ENCODE measurements around the gene SMPD4. TPM values are rescaled to one million over a fixed set of nuclear protein-coding genes. Genes with fewer than 3 reads are reported as not detected.
"Not testable (repeated sequence)": the region's sequence is repeated elsewhere in the genome, so short reads cannot be mapped to it uniquely, and the experiment has no call there.

The SMPD4 gene, protein sequence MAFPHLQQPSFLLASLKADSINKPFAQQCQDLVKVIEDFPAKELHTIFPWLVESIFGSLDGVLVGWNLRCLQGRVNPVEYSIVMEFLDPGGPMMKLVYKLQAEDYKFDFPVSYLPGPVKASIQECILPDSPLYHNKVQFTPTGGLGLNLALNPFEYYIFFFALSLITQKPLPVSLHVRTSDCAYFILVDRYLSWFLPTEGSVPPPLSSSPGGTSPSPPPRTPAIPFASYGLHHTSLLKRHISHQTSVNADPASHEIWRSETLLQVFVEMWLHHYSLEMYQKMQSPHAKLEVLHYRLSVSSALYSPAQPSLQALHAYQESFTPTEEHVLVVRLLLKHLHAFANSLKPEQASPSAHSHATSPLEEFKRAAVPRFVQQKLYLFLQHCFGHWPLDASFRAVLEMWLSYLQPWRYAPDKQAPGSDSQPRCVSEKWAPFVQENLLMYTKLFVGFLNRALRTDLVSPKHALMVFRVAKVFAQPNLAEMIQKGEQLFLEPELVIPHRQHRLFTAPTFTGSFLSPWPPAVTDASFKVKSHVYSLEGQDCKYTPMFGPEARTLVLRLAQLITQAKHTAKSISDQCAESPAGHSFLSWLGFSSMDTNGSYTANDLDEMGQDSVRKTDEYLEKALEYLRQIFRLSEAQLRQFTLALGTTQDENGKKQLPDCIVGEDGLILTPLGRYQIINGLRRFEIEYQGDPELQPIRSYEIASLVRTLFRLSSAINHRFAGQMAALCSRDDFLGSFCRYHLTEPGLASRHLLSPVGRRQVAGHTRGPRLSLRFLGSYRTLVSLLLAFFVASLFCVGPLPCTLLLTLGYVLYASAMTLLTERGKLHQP
- 16.2 and 19.9 TPM in 2 replicates for total RNA-seq (2012; rRNA removed)

DNA sequence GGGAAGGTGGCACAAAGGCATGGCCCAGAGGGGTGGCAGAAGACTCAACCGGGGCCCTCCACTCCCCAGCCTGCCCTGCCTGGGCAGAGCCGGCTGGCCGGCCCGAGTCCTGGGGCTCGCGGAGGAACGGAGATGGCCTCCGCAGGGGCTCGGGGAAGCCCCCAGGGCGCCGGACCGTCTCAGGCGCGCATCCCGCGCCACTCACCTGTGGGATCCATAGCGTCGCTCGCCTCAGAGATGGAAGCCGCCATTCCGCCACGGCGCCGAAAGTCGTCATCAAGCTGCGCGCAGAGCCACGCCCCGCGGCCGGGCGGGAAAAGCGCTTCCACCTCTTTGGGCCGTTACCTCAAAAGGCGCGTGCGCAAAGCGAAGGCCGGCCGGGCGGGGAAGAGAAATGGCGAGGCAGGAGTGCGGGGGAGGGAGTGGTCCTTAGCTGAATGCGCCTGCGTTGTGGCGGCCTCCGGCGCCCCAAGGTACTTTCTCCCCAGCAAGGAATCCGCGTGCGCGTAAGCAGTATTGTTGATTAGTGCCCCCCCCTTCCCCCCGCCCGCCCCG, at the start of gene SMPD4:
Gene SMPD4, minus strand, starts transcription at position 278 of the 555 bp plus-strand sequence. CDS start 5,010 bp downstream, outside the sequence.
- Histone ChIP-seq H3K36me3 (ENCODE audit: insufficient read depth, low read length) (peaks cover 5% of the 10 kb centered on the region), H3K4me3 (ENCODE audit: low read length) (peak within 1 kb of the TSS; percentile 100), H3K9me3 (replicated peaks; ENCODE audit: low read length) (no peaks in the 10 kb centered on the region), H3K9ac (ENCODE audit: low read depth, low read length) (peak within 1 kb of the TSS; percentile 98), H3K4me1 (ENCODE audit: control insufficient read depth, insufficient read depth, low read length) (peaks cover 9% of the 10 kb centered on the region), H3K4me2 (ENCODE audit: low read length) (peak within 1 kb of the TSS; percentile 90), H3K27me3 (ENCODE audit: control insufficient read depth, insufficient read depth, low read length) (no peaks in the 10 kb centered on the region)

- H3K36me3 ChIP-seq (ENCODE audit: insufficient read depth, low read length); H3K4me2 ChIP-seq (ENCODE audit: low read length); H3K4me1 ChIP-seq (ENCODE audit: control insufficient read depth, insufficient read depth, low read length); H3K27me3 ChIP-seq (ENCODE audit: control insufficient read depth, insufficient read depth, low read length); H3K9me3 ChIP-seq (replicated peaks; ENCODE audit: low read length); H3K4me3 ChIP-seq (ENCODE audit: low read length); H3K9ac ChIP-seq (ENCODE audit: low read depth, low read length): not testable (repeated sequence)
Measured at GRCh38 chr2:130230907-130231306, 49.5 kb upstream of the SMPD4 start.

DNA sequence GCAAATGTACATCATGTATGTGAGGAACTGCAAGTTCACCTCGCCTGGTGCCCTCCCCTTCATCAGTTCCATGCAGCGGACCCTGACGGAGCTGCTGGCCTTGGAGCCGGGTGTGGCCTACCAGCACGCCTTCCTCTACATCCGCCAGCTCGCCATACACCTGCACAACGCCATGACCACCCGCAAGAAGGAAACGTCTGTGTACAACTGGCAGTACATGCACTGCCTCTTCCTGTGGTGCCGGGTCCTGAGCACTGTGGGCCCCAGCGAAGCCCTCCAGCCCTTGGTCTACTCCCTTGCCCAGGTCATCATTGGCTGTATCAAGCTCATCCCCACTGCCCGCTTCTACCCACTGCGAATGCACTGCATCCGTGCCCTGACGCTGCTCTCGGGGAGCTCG, 49.0 kb upstream of the SMPD4 start:
- not testable (repeated sequence) for H3K9me3 ChIP-seq (replicated peaks; ENCODE audit: low read length); H3K27me3 ChIP-seq (ENCODE audit: control insufficient read depth, insufficient read depth, low read length); H3K36me3 ChIP-seq (ENCODE audit: insufficient read depth, low read length); H3K9ac ChIP-seq (ENCODE audit: low read depth, low read length); H3K4me2 ChIP-seq (ENCODE audit: low read length); H3K4me3 ChIP-seq (ENCODE audit: low read length); H3K4me1 ChIP-seq (ENCODE audit: control insufficient read depth, insufficient read depth, low read length)

GRCh38 chr2:130229161-130229510, 47.7 kb upstream of the SMPD4 start:
- not testable (repeated sequence) for H3K27me3 ChIP-seq (ENCODE audit: control insufficient read depth, insufficient read depth, low read length); H3K4me2 ChIP-seq (ENCODE audit: low read length); H3K36me3 ChIP-seq (ENCODE audit: insufficient read depth, low read length); H3K4me1 ChIP-seq (ENCODE audit: control insufficient read depth, insufficient read depth, low read length); H3K9me3 ChIP-seq (replicated peaks; ENCODE audit: low read length); H3K9ac ChIP-seq (ENCODE audit: low read depth, low read length); H3K4me3 ChIP-seq (ENCODE audit: low read length)

- H3K4me1 ChIP-seq (ENCODE audit: control insufficient read depth, insufficient read depth, low read length); H3K4me3 ChIP-seq (ENCODE audit: low read length); H3K4me2 ChIP-seq (ENCODE audit: low read length); H3K9me3 ChIP-seq (replicated peaks; ENCODE audit: low read length); H3K27me3 ChIP-seq (ENCODE audit: control insufficient read depth, insufficient read depth, low read length); H3K9ac ChIP-seq (ENCODE audit: low read depth, low read length); H3K36me3 ChIP-seq (ENCODE audit: insufficient read depth, low read length): not testable (repeated sequence)
Measured at GRCh38 chr2:130228467-130229160, 47.2 kb upstream of the SMPD4 start.

- H3K4me1 ChIP-seq (ENCODE audit: control insufficient read depth, insufficient read depth, low read length); H3K4me3 ChIP-seq (ENCODE audit: low read length); H3K4me2 ChIP-seq (ENCODE audit: low read length); H3K36me3 ChIP-seq (ENCODE audit: insufficient read depth, low read length); H3K27me3 ChIP-seq (ENCODE audit: control insufficient read depth, insufficient read depth, low read length); H3K9ac ChIP-seq (ENCODE audit: low read depth, low read length); H3K9me3 ChIP-seq (replicated peaks; ENCODE audit: low read length): not testable (repeated sequence)
Measured at GRCh38 chr2:130228005-130228404, 46.6 kb upstream of the SMPD4 start.

- H3K9me3 ChIP-seq (replicated peaks; ENCODE audit: low read length); H3K4me2 ChIP-seq (ENCODE audit: low read length); H3K4me3 ChIP-seq (ENCODE audit: low read length); H3K27me3 ChIP-seq (ENCODE audit: control insufficient read depth, insufficient read depth, low read length); H3K9ac ChIP-seq (ENCODE audit: low read depth, low read length); H3K4me1 ChIP-seq (ENCODE audit: control insufficient read depth, insufficient read depth, low read length); H3K36me3 ChIP-seq (ENCODE audit: insufficient read depth, low read length): not testable (repeated sequence)
Measured at GRCh38 chr2:130222523-130222922, 41.1 kb upstream of the SMPD4 start.

GRCh38 chr2:130220505-130220904, 39.1 kb upstream of the SMPD4 start:
- H3K4me2 ChIP-seq (ENCODE audit: low read length); H3K9me3 ChIP-seq (replicated peaks; ENCODE audit: low read length); H3K36me3 ChIP-seq (ENCODE audit: insufficient read depth, low read length); H3K9ac ChIP-seq (ENCODE audit: low read depth, low read length); H3K27me3 ChIP-seq (ENCODE audit: control insufficient read depth, insufficient read depth, low read length); H3K4me1 ChIP-seq (ENCODE audit: control insufficient read depth, insufficient read depth, low read length); H3K4me3 ChIP-seq (ENCODE audit: low read length): not testable (repeated sequence)

- H3K9ac ChIP-seq (ENCODE audit: low read depth, low read length); H3K4me3 ChIP-seq (ENCODE audit: low read length); H3K4me2 ChIP-seq (ENCODE audit: low read length); H3K27me3 ChIP-seq (ENCODE audit: control insufficient read depth, insufficient read depth, low read length); H3K36me3 ChIP-seq (ENCODE audit: insufficient read depth, low read length); H3K9me3 ChIP-seq (replicated peaks; ENCODE audit: low read length); H3K4me1 ChIP-seq (ENCODE audit: control insufficient read depth, insufficient read depth, low read length): not testable (repeated sequence)
Measured at GRCh38 chr2:130219147-130219546, 37.7 kb upstream of the SMPD4 start.

- H3K4me2 ChIP-seq (ENCODE audit: low read length); H3K4me3 ChIP-seq (ENCODE audit: low read length); H3K4me1 ChIP-seq (ENCODE audit: control insufficient read depth, insufficient read depth, low read length); H3K9me3 ChIP-seq (replicated peaks; ENCODE audit: low read length); H3K27me3 ChIP-seq (ENCODE audit: control insufficient read depth, insufficient read depth, low read length); H3K9ac ChIP-seq (ENCODE audit: low read depth, low read length); H3K36me3 ChIP-seq (ENCODE audit: insufficient read depth, low read length): not testable (repeated sequence)
Measured at GRCh38 chr2:130207051-130207450, 25.6 kb upstream of the SMPD4 start.

- not testable (repeated sequence) for H3K27me3 ChIP-seq (ENCODE audit: control insufficient read depth, insufficient read depth, low read length); H3K36me3 ChIP-seq (ENCODE audit: insufficient read depth, low read length); H3K9ac ChIP-seq (ENCODE audit: low read depth, low read length); H3K4me1 ChIP-seq (ENCODE audit: control insufficient read depth, insufficient read depth, low read length); H3K4me3 ChIP-seq (ENCODE audit: low read length); H3K9me3 ChIP-seq (replicated peaks; ENCODE audit: low read length); H3K4me2 ChIP-seq (ENCODE audit: low read length)
Measured at GRCh38 chr2:130203150-130203549, 21.7 kb upstream of the SMPD4 start.

All from skeletal muscle satellite cell (primary cell).